OCI-LY1 (cell line): ENCODE data around the gene SRSF2.

ENCODE experiments used
- H2AFZ ChIP-seq: fragments of 200-600 bp; sonication (generic), shearing (Covaris generic); 2 replicates; pipeline ENCODE4 v1.6.0; 2014; ENCODE audit warnings: antibody characterized with exemption, mild to moderate bottlenecking, low read length
- H3F3A ChIP-seq: fragments of 200-600 bp; sonication (generic), shearing (Covaris generic); 2 replicates; pipeline ENCODE4 v1.6.0; 2014; ENCODE audit warnings: mild to moderate bottlenecking, antibody characterized with exemption, low read length, moderate library complexity; ENCODE audit not compliant: insufficient read depth
- H3K27ac ChIP-seq: fragments of 200-600 bp; sonication (generic); 2 replicates; pipeline ENCODE4 v1.5.1; 2014; ENCODE audit warnings: low read length, mixed run types, mild to moderate bottlenecking, low read depth; ENCODE audit not compliant: poor library complexity, severe bottlenecking
- H3K27me3 ChIP-seq: fragments of 200-600 bp; sonication (generic); 2 replicates; pipeline ENCODE4 v1.6.0; 2014; ENCODE audit warnings: antibody characterized with exemption, mild to moderate bottlenecking, low read length, moderate library complexity; ENCODE audit not compliant: insufficient read depth
- H3K36me3 ChIP-seq: fragments of 200-600 bp; sonication (generic); 2 replicates; pipeline ENCODE4 v1.6.1; 2014; ENCODE audit warnings: mild to moderate bottlenecking, antibody characterized with exemption, low read length, moderate library complexity, mixed read lengths; ENCODE audit not compliant: insufficient read depth
- H3K4me1 ChIP-seq: fragments of 200-600 bp; sonication (generic); 2 replicates; pipeline ENCODE4 v1.5.1; 2014; ENCODE audit warnings: mild to moderate bottlenecking, low read length, moderate library complexity; ENCODE audit not compliant: insufficient read depth, severe bottlenecking
- H3K4me2 ChIP-seq: fragments of 200-600 bp; sonication (generic), shearing (Covaris generic); 2 replicates; pipeline ENCODE4 v1.6.1; 2014; ENCODE audit warnings: low read length
- H3K4me3 ChIP-seq: fragments of 200-600 bp; sonication (generic); 2 replicates; pipeline ENCODE4 v1.5.1; 2014; ENCODE audit warnings: low read length, low read depth, mild to moderate bottlenecking, mixed read lengths; ENCODE audit not compliant: poor library complexity, severe bottlenecking
- H3K79me2 ChIP-seq: fragments of 200-600 bp; shearing (Covaris generic); 2 replicates; pipeline ENCODE4 v1.6.1; 2016; ENCODE audit warnings: mixed run types, low read length, mixed read lengths; ENCODE audit not compliant: insufficient read depth
- H3K9ac ChIP-seq: fragments of 200-600 bp; sonication (generic), shearing (Covaris generic); 2 replicates; pipeline ENCODE4 v1.6.1; 2014; ENCODE audit warnings: mild to moderate bottlenecking, low read length, mixed read lengths
- H3K9me2 ChIP-seq: fragments of 200-600 bp; sonication (generic), shearing (Covaris generic); 2 replicates; pipeline ENCODE4 v1.6.1; 2014; ENCODE audit warnings: low read depth, mild to moderate bottlenecking, low read length, mixed read lengths
- H3K9me3 ChIP-seq: fragments of 200-600 bp; shearing (Covaris generic); 2 replicates; pipeline ENCODE4 v1.6.1; 2014; ENCODE audit warnings: low read length, mixed read lengths
- H4K20me1 ChIP-seq: fragments of 200-600 bp; sonication (generic), shearing (Covaris generic); 2 replicates; pipeline ENCODE4 v1.6.0; 2016; ENCODE audit warnings: mild to moderate bottlenecking, low read length; ENCODE audit not compliant: insufficient read depth
- EZH2 ChIP-seq: fragments of 200-600 bp; sonication (generic), shearing (Covaris generic); IDR thresholded peaks from 2 replicates; pipeline ENCODE4 v1.8.0; 2017; ENCODE audit warnings: borderline replicate concordance, mixed run types, mild to moderate bottlenecking, antibody characterized with exemption, low read length, moderate library complexity, mixed read lengths
- TF ChIP-seq, protein P1 (sequence below): fragments of 200-600 bp; sonication (generic), shearing (Covaris generic); IDR thresholded peaks from 2 replicates; pipeline ENCODE4 v1.5.1; 2017; ENCODE audit warnings: mild to moderate bottlenecking, antibody characterized with exemption, low read length, moderate library complexity, mixed read lengths

Gene SRSF2

GRCh38 chr17:76721463-76721862 is 15.7 kb downstream of the SRSF2 start:
- Histone ChIP-seq H3K9me2 (no peaks in the 10 kb centered on the region), H3K79me2 (peaks cover 5% of the 10 kb centered on the region), H2AFZ (no peak overlapping the region), H3K27me3 (no peaks in the 10 kb centered on the region), H3K36me3 (peaks cover 84% of the 10 kb centered on the region), H3K4me2 (no peak overlapping the region), H3K27ac (no peak overlapping the region), H3K9me3 (no peaks in the 10 kb centered on the region), H4K20me1 (no peaks in the 10 kb centered on the region), H3K4me1 (peaks cover 11% of the 10 kb centered on the region), H3K4me3 (no peak overlapping the region), H3K9ac (no peak overlapping the region), H3F3A (no peaks in the 10 kb centered on the region; the same call in 1 of the 2 replicates)
- TF ChIP-seq, protein P1, sequence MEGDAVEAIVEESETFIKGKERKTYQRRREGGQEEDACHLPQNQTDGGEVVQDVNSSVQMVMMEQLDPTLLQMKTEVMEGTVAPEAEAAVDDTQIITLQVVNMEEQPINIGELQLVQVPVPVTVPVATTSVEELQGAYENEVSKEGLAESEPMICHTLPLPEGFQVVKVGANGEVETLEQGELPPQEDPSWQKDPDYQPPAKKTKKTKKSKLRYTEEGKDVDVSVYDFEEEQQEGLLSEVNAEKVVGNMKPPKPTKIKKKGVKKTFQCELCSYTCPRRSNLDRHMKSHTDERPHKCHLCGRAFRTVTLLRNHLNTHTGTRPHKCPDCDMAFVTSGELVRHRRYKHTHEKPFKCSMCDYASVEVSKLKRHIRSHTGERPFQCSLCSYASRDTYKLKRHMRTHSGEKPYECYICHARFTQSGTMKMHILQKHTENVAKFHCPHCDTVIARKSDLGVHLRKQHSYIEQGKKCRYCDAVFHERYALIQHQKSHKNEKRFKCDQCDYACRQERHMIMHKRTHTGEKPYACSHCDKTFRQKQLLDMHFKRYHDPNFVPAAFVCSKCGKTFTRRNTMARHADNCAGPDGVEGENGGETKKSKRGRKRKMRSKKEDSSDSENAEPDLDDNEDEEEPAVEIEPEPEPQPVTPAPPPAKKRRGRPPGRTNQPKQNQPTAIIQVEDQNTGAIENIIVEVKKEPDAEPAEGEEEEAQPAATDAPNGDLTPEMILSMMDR: no peak
- TF ChIP-seq EZH2: no peak

GRCh38 chr17:76720941-76721340 is 16.2 kb downstream of the SRSF2 start:
- Histone ChIP-seq H3K79me2 (peaks cover 5% of the 10 kb centered on the region), H3K27ac (no peak overlapping the region), H3F3A (no peaks in the 10 kb centered on the region; the same call in 1 of the 2 replicates), H4K20me1 (no peaks in the 10 kb centered on the region), H3K9me3 (no peaks in the 10 kb centered on the region), H3K9ac (no peak overlapping the region), H3K4me2 (no peak overlapping the region), H3K36me3 (peaks cover 90% of the 10 kb centered on the region), H3K4me1 (peaks cover 11% of the 10 kb centered on the region), H3K27me3 (no peaks in the 10 kb centered on the region), H2AFZ (no peak overlapping the region), H3K9me2 (no peaks in the 10 kb centered on the region), H3K4me3 (no peak overlapping the region)
- TF ChIP-seq, protein P1: no peak
- TF ChIP-seq EZH2: no peak

- no peak overlapping the region for H2AFZ ChIP-seq
- no peak overlapping the region for H3K9ac ChIP-seq
- H3K4me1 ChIP-seq: peaks cover 9% of the 10 kb centered on the region
- H3K27ac ChIP-seq: no peak overlapping the region
- H3K27me3 ChIP-seq: no peaks in the 10 kb centered on the region
- H3K9me3 ChIP-seq: no peaks in the 10 kb centered on the region
- H3K4me2 ChIP-seq: no peak overlapping the region
- no peaks in the 10 kb centered on the region for H3K9me2 ChIP-seq
- H3K4me3 ChIP-seq: no peak overlapping the region
- H3K36me3 ChIP-seq: peaks cover 94% of the 10 kb centered on the region
- TF ChIP-seq, protein P1: no peak
- H3K79me2 ChIP-seq: no peaks in the 10 kb centered on the region
- no peaks in the 10 kb centered on the region for H4K20me1 ChIP-seq
- H3F3A ChIP-seq: no peaks in the 10 kb centered on the region; the same call in 1 of the 2 replicates
These were observed 16.9 kb downstream of the SRSF2 start for GRCh38 chr17:76720211-76720610.
